H9 (cell line): ENCODE results near the gene DHDH. TPM values are rescaled to one million over a fixed set of nuclear protein-coding genes. Genes with fewer than 3 reads are reported as not detected.

Experiments
- DNase-seq: peaks from one replicate; pipeline ENCODE4 v3.0.0-alpha.2; 2017
- H2AFZ ChIP-seq: one replicate; pipeline ENCODE4 v1.6.1; 2013; ENCODE audit warnings: mild to moderate bottlenecking, low read length, control low read depth, moderate library complexity
- H2AK5ac ChIP-seq: 2 replicates; pipeline ENCODE4 v1.6.1; 2013; ENCODE audit warnings: low read length, control low read depth, mixed read lengths; ENCODE audit not compliant: insufficient read length
- H2BK120ac ChIP-seq: one replicate; pipeline ENCODE4 v1.6.1; 2013; ENCODE audit warnings: low read depth, mild to moderate bottlenecking, low read length, control low read depth, inconsistent platforms; ENCODE audit not compliant: poor library complexity, severe bottlenecking
- H2BK12ac ChIP-seq: 2 replicates; pipeline ENCODE4 v1.6.1; 2013; ENCODE audit warnings: low read length, control low read depth, mixed read lengths, low read depth; ENCODE audit not compliant: insufficient read length
- H2BK15ac ChIP-seq: 2 replicates; pipeline ENCODE4 v1.6.1; 2013; ENCODE audit warnings: low read depth, low read length, control low read depth
- H2BK20ac ChIP-seq: one replicate; pipeline ENCODE4 v1.6.1; 2013; ENCODE audit warnings: low read depth, mild to moderate bottlenecking, low read length, control low read depth, inconsistent platforms; ENCODE audit not compliant: poor library complexity, severe bottlenecking
- H2BK5ac ChIP-seq: 2 replicates; pipeline ENCODE4 v1.6.1; 2013; ENCODE audit warnings: low read length, control low read depth, mixed read lengths; ENCODE audit not compliant: insufficient read length
- H3K14ac ChIP-seq: 2 replicates; pipeline ENCODE4 v1.6.1; 2013; ENCODE audit warnings: low read length, control low read depth; ENCODE audit not compliant: insufficient read depth
- H3K18ac ChIP-seq: 2 replicates; pipeline ENCODE4 v1.6.1; 2013; ENCODE audit warnings: low read depth, mild to moderate bottlenecking, mixed read lengths, low read length, control low read depth; ENCODE audit not compliant: insufficient read length
- H3K23ac ChIP-seq: 2 replicates; pipeline ENCODE4 v1.6.1; 2013; ENCODE audit warnings: low read length, control low read depth, mixed read lengths, low read depth; ENCODE audit not compliant: insufficient read length
- H3K23me2 ChIP-seq: 2 replicates; pipeline ENCODE4 v1.6.1; 2013; ENCODE audit warnings: low read depth, mild to moderate bottlenecking, mixed read lengths, low read length, control low read depth; ENCODE audit not compliant: insufficient read length, poor library complexity, severe bottlenecking
- H3K27ac ChIP-seq: 2 replicates; pipeline ENCODE4 v1.5.1; 2013; ENCODE audit warnings: low read length, control low read depth, mixed read lengths, low read depth; ENCODE audit not compliant: insufficient read length
- H3K27me3 ChIP-seq: 2 replicates; pipeline ENCODE4 v1.6.1; 2013; ENCODE audit warnings: low read length, control low read depth, inconsistent platforms; ENCODE audit not compliant: insufficient read depth
- H3K4ac ChIP-seq: 2 replicates; pipeline ENCODE4 v1.6.1; 2013; ENCODE audit warnings: low read depth, mild to moderate bottlenecking, control low read depth, inconsistent platforms, low read length, moderate library complexity
- H3K4me1 ChIP-seq: 2 replicates; pipeline ENCODE4 v1.6.1; 2013; ENCODE audit warnings: low read length, control low read depth, inconsistent platforms; ENCODE audit not compliant: insufficient read depth
- H3K4me2 ChIP-seq: 2 replicates; pipeline ENCODE4 v1.6.1; 2013; ENCODE audit warnings: low read length, control low read depth, mixed read lengths; ENCODE audit not compliant: insufficient read length, insufficient read depth
- H3K56ac ChIP-seq: 2 replicates; pipeline ENCODE4 v1.6.1; 2013; ENCODE audit warnings: low read depth, mild to moderate bottlenecking, mixed read lengths, low read length, control low read depth; ENCODE audit not compliant: insufficient read length
- H3K79me1 ChIP-seq: 2 replicates; pipeline ENCODE4 v1.6.1; 2013; ENCODE audit warnings: low read depth, mild to moderate bottlenecking, moderate library complexity, low read length, control low read depth, inconsistent platforms; ENCODE audit not compliant: insufficient read depth, poor library complexity, severe bottlenecking
- H3K79me2 ChIP-seq: 2 replicates; pipeline ENCODE4 v1.6.1; 2013; ENCODE audit warnings: low read length, control low read depth, inconsistent platforms; ENCODE audit not compliant: insufficient read depth
- H3K9ac ChIP-seq: 2 replicates; pipeline ENCODE4 v1.6.1; 2013; ENCODE audit warnings: low read length, control low read depth, mixed read lengths; ENCODE audit not compliant: insufficient read length; ENCODE audit errors: extremely low read depth
- H3K9me3 ChIP-seq: one replicate; pipeline ENCODE4 v1.6.1; 2013; ENCODE audit warnings: low read depth, low read length, inconsistent platforms; ENCODE audit not compliant: control insufficient read depth
- H3T11ph ChIP-seq: one replicate; pipeline ENCODE4 v1.6.1; 2013; ENCODE audit warnings: mild to moderate bottlenecking, low read length, control low read depth, inconsistent platforms
- H4K20me1 ChIP-seq: one replicate; pipeline ENCODE4 v1.6.1; 2013; ENCODE audit not compliant: control insufficient read depth, insufficient read length, insufficient read depth
- H4K5ac ChIP-seq: 2 replicates; pipeline ENCODE4 v1.6.1; 2013; ENCODE audit warnings: low read depth, mild to moderate bottlenecking, mixed read lengths, low read length, control low read depth; ENCODE audit not compliant: insufficient read length
- H4K8ac ChIP-seq: replicated peaks from 2 replicates; pipeline ENCODE4 v1.6.1; 2013; ENCODE audit warnings: low read length, control low read depth, mixed read lengths, low read depth; ENCODE audit not compliant: insufficient read length
- H4K91ac ChIP-seq: 2 replicates; pipeline ENCODE4 v1.6.1; 2013; ENCODE audit warnings: low read depth, mild to moderate bottlenecking, moderate library complexity, mixed read lengths, low read length, control low read depth; ENCODE audit not compliant: insufficient read length
- H3K27ac Mint-ChIP-seq, 3 experiments: 2 replicates in 2 of 3; 3 replicates in 1 of 3; pipeline ENCODE4 v1.8.0; 2020 to 2021; ENCODE audit warnings: mixed read lengths in 3 of 3, mild to moderate bottlenecking in 1 of 3, moderate library complexity in 1 of 3
- H3K27me3 Mint-ChIP-seq: 2 replicates; pipeline ENCODE4 v1.8.0; 2021; ENCODE audit warnings: low read depth, mild to moderate bottlenecking, moderate library complexity, mixed read lengths
- H3K36me3 Mint-ChIP-seq, 3 experiments: 2 replicates in 2 of 3; 3 replicates in 1 of 3; pipeline ENCODE4 v1.8.0; 2020 to 2021; ENCODE audit warnings: low read depth in 3 of 3, mixed read lengths in 3 of 3; ENCODE audit not compliant: insufficient read depth in 1 of 3
- H3K4me1 Mint-ChIP-seq, 2 experiments: 2 replicates each; pipeline ENCODE4 v1.8.0; 2020; ENCODE audit warnings: mixed read lengths in 2 of 2
- H3K4me3 Mint-ChIP-seq, 2 experiments: 2 replicates in 1 of 2; 3 replicates in 1 of 2; pipeline ENCODE4 v1.8.0; 2020 to 2021; ENCODE audit warnings: mild to moderate bottlenecking in 2 of 2, mixed read lengths in 2 of 2, moderate library complexity in 1 of 2
- H3K9me3 Mint-ChIP-seq, 2 experiments: 2 replicates in 1 of 2; 3 replicates in 1 of 2; pipeline ENCODE4 v1.8.0; 2020; ENCODE audit warnings: mild to moderate bottlenecking in 2 of 2, mixed read lengths in 2 of 2, moderate library complexity in 1 of 2
- WGBS: extraction: QIAGEN DNeasy Blood & Tissue Kit; methylation state at CpG from one replicate; pipeline ENCODE4 v1.1.7; 2013; ENCODE audit warnings: missing lambda C conversion rate, low lambda C conversion rate, mixed read lengths; ENCODE audit not compliant: insufficient read length; ENCODE audit errors: extremely low coverage; 5-methylcytosine and 5-hydroxymethylcytosine counted together
- total RNA-seq: library from RNA; stranded (reverse); gene quantifications from 2 replicates; pipeline ENCODE4 v1.2.1, GENCODE V29; 2021
- TF ChIP-seq, protein P1 (sequence below): fragments of 200-600 bp; sonication (generic); conservative IDR thresholded peaks from 3 replicates; pipeline ENCODE4 v1.8.0; 2021; ENCODE audit warnings: antibody characterized with exemption, mild to moderate bottlenecking

Gene DHDH
- total RNA-seq, 1 experiment from 2014 or later: 2.0 TPM

- no peak overlapping the region for H3K56ac ChIP-seq
- no peak overlapping the region for H3K27ac ChIP-seq
- peak overlapping the region; percentile 62 to 98 (median 83); a peak in 5 of 7 replicates for H3K27ac Mint-ChIP-seq
- H3K14ac ChIP-seq: no peak overlapping the region
- no peak overlapping the region for H2AK5ac ChIP-seq
- H3K4me1 ChIP-seq: no peaks in the 10 kb centered on the region; the same call in 1 of the 2 replicates
- H3K4me2 ChIP-seq: no peak overlapping the region
- no peaks in the 10 kb centered on the region for H3K27me3 ChIP-seq
- H4K20me1 ChIP-seq: peaks cover 3% of the 10 kb centered on the region
- H3K9ac ChIP-seq: no peak overlapping the region
- H3K4me1 Mint-ChIP-seq: peaks cover 30 to 37% of the 10 kb centered on the region in 2 experiments
- TF ChIP-seq, protein P1, sequence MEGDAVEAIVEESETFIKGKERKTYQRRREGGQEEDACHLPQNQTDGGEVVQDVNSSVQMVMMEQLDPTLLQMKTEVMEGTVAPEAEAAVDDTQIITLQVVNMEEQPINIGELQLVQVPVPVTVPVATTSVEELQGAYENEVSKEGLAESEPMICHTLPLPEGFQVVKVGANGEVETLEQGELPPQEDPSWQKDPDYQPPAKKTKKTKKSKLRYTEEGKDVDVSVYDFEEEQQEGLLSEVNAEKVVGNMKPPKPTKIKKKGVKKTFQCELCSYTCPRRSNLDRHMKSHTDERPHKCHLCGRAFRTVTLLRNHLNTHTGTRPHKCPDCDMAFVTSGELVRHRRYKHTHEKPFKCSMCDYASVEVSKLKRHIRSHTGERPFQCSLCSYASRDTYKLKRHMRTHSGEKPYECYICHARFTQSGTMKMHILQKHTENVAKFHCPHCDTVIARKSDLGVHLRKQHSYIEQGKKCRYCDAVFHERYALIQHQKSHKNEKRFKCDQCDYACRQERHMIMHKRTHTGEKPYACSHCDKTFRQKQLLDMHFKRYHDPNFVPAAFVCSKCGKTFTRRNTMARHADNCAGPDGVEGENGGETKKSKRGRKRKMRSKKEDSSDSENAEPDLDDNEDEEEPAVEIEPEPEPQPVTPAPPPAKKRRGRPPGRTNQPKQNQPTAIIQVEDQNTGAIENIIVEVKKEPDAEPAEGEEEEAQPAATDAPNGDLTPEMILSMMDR: no peak
- H4K5ac ChIP-seq: no peak overlapping the region
- no peak overlapping the region for H3K23ac ChIP-seq
- H3T11ph ChIP-seq: no peak overlapping the region
- no peak overlapping the region for H2BK5ac ChIP-seq
- no peak overlapping the region for H3K18ac ChIP-seq
- H3K9me3 Mint-ChIP-seq: peaks cover 0 to 5% of the 10 kb centered on the region in 2 experiments; a peak in 2 of 5 replicates
- no peak overlapping the region; a peak in 2 of 5 replicates for H3K4me3 Mint-ChIP-seq
- H3K36me3 Mint-ChIP-seq: peaks cover 19 to 58% (median 46%) of the 10 kb centered on the region in 3 experiments; a peak in 6 of 7 replicates
- H2BK12ac ChIP-seq: no peak overlapping the region
- H2BK20ac ChIP-seq: no peak overlapping the region
- no peaks in the 10 kb centered on the region for H3K79me1 ChIP-seq
- no peak overlapping the region for H2BK120ac ChIP-seq
- no CpG with 5 or more reads among the region's 12 CpGs for WGBS
- H2BK15ac ChIP-seq: no peak overlapping the region
- no peak overlapping the region for H2AFZ ChIP-seq
- no peak overlapping the region for H3K4ac ChIP-seq
- H3K9me3 ChIP-seq: no peaks in the 10 kb centered on the region
- no peak overlapping the region for H4K91ac ChIP-seq
- no peak overlapping the region for H4K8ac ChIP-seq
- no peaks in the 10 kb centered on the region for H3K79me2 ChIP-seq
- H3K27me3 Mint-ChIP-seq: peaks cover 2% of the 10 kb centered on the region; the same call in 1 of the 2 replicates
- no peak for DNase-seq
- peaks cover 14% of the 10 kb centered on the region for H3K23me2 ChIP-seq
Measured at GRCh38 chr19:48961673-48962028, 28.2 kb downstream of the DHDH start.
